GM21360 (cell line): ENCODE measurements around the gene CAPN12.
"Not testable (repeated sequence)": the region's sequence is repeated elsewhere in the genome, so short reads cannot be mapped to it uniquely, and the experiment has no call there.

ENCODE experiments used
- ATAC-seq: cut with Tn5 transposase; IDR thresholded peaks from one replicate; pipeline ENCODE4 v1.9.1; 2021; ENCODE audit warnings: mild to moderate bottlenecking, moderate library complexity; ENCODE audit not compliant: unreplicated experiment

CAPN12 gene

GRCh38 chr19:38744298-38744681 lies at the start of gene CAPN12:
Gene CAPN12, minus strand, starts transcription at chr19:38744474. Its CDS starts 309 bp downstream, at chr19:38744165.
- ATAC-seq, result no peak

DNA sequence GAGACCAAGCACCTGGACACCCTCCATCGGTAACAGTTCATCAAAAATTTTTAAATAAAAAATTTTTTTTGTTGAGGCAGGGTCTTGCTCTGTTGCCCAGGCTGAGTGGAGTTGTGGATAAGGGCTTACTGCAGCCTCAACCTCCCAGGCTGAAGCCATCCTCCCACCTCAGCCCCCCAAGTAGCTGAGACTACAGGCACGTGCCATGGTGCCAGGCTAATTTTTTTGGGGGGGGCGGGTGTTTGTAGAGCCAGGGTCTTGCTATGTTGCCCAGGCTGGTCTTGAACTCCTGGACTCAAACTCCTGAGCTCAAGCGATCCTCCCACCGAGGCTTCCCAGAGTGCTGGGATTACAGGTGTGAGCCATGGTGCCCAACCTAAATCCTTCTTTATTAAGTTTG lies 49.4 kb upstream of the CAPN12 start:
- ATAC-seq, result no peak

DNA sequence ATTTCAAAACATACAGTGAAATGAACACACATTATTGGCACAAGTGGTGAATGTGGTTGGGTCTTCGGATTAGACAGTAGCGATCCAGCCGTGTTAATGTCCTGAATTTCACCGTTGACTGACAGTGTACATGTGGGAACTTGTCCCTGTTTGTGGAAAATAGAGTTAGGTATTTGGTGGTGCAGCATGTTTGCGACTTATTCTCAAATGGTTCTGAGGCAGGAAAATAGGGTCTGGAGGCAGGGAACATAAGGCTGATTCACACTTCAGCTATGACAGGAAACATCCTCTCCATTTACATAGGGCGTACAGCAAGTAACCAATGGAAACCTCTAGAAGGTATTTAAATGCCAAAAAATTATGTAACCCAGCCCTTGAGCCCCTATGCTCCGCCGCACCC lies 48.9 kb upstream of the CAPN12 start:
- no peak for ATAC-seq

GRCh38 chr19:38792250-38793111 lies 48.2 kb upstream of the CAPN12 start:
- no peak for ATAC-seq

- ATAC-seq, result not testable (repeated sequence)
These were observed 47.3 kb upstream of the CAPN12 start for GRCh38 chr19:38791451-38792064.

DNA sequence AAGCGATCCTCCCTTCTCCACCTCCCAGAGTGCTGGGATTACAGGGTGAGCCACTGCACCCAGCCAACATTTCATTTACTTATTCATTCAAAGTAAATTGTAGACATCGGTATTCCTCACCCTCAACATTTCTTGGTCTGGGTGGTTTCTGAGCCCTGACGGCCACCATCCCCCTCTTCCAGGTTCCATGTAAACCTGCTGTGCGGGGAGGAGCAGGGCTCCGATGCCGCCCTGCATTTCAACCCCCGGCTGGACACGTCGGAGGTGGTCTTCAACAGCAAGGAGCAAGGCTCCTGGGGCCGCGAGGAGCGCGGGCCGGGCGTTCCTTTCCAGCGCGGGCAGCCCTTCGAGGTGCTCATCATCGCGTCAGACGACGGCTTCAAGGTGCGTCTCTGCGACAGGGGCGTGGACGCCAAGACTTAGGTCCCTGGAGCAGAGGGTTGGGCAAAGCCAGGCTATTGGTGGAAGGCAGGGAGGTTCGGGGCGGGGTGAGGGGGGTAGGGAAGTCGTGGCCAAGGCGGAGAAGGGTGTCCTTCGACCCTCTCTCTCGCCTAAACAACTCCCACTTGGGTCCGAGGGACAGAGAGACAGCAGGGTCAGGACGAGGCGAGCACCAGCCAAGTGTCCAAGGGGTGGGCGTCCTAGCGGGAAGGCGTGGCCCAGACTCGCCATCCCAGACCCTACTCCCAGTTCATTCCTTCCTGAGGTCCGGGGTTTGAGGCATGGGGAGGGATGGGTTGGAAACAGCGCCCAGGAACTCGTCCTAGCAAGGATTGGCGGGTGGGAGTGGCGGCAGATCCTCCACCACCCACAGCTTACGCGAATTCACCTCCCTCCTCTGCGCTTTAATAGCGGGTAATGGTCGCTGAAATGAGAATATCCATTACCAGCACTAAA lies 46.5 kb upstream of the CAPN12 start:
- not testable (repeated sequence) for ATAC-seq

DNA sequence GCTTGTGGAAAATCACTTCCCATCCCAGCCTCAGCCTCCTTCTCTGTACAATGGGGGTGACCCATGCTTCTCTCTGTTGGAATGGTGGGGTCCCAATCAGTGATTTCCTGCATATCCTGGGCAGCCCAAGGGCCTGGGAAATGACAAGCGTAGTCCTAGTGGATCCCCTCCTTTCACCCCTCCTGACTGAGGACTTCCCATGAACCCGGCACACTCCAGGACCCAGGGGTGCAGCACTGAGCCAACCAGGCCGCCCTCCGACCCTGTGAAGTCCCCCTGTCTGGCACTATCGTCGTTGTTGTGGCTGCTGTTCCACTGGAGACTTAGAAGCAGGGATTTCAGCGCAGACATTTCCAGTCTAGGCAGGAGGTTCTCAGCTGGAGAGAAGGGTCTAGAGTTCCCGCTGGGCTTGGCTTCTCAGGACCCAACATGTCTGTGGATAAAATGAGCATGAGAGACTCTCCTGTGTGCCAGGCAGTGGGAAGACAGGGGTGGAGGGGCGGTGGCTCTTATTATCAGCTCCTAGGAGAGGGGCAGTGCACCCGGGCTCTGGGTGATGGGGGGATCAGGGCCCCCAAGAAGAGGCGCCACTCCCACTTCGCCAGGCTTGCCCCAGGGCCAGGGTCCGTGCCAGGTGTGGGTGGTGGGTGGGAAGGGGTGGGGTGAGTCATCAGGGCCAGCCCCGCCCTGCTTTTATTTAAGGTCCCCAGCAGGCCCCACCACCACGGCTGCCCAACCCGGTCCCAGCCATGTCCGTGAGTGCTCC lies 44.4 kb upstream of the CAPN12 start, which contains the start of gene LGALS7B:
TSS of gene LGALS7B (plus strand) at position 723 of the 766 bp plus-strand sequence. CDS start at position 750, 27 bp downstream.
- ATAC-seq, result no peak

- ATAC-seq, result no peak
These were observed 42.4 kb upstream of the CAPN12 start for GRCh38 chr19:38786572-38787265.

- not testable (repeated sequence) for ATAC-seq
These were observed 41.8 kb upstream of the CAPN12 start for GRCh38 chr19:38786061-38786460.

GRCh38 chr19:38785187-38785699 lies 41.0 kb upstream of the CAPN12 start:
- no peak for ATAC-seq

DNA sequence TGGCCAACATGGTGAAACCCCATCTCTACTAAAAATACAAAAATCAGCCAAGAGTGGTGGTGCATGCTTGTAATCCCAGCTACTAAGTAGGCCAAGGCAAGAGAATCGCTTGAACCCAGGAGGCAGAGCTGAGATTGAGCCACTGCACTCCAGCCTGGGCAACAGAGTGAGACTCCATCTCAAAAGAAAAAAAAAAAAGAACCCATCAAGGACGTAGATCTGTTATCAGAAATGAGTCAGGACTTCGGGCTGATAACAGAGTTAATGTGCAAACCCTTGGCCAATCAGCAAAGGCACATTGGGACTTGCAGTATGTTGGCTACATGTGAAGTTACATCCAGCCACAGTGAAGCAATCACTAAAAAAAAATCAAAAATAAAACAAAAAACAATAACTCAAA lies 40.0 kb upstream of the CAPN12 start:
- ATAC-seq, result no peak

- ATAC-seq, result not testable (repeated sequence)
These were observed 37.9 kb upstream of the CAPN12 start for GRCh38 chr19:38782212-38782611.

- no peak for ATAC-seq
These were observed 36.8 kb upstream of the CAPN12 start for GRCh38 chr19:38781058-38781457.

GRCh38 chr19:38780443-38780842 lies 36.2 kb upstream of the CAPN12 start:
- ATAC-seq, result no peak

GRCh38 chr19:38778733-38779132 lies 34.5 kb upstream of the CAPN12 start:
- ATAC-seq, result no peak

DNA sequence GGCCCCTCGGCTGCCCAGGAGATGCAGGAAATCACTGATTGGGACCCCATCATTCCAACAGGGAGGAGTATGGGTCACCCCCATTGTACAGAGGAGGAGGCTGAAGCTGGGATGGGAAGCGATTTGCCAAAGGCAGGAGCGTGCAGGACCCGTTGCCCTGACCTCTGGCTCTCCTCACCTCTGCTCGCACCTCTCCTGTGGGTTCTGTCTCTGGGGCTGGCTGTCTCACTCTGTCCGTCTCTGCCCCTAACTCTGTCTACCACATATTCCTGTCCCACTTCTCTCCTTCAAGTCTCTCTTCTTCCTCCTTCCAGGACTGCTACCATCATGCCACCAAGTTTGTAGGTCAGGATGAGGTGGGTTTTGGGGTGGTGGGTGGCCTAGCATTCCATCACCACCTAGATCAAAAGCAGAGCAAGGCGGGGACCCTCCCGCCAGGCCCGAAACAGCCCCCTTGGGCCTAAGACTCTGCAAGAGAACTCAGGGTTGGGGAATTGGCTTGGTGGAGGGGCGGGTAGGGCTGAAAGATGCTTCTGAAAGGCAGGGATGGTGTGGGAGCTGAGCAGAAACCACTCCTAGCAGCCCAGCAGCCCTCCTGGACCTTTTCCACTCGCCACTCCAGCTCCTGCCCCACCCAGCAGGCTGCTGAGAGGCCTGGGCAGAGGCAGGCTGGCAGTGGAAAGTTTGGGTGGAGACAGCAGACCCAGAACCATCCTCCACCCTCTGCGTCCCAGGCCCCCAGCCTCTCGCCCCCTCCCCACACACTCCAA lies 30.1 kb upstream of the CAPN12 start:
- no peak for ATAC-seq

- no peak for ATAC-seq
These were observed 29.3 kb upstream of the CAPN12 start, which contains the start of gene LGALS7 for GRCh38 chr19:38773469-38774177. Gene LGALS7, minus strand, starts transcription at chr19:38773517. Its CDS starts 25 bp downstream, at chr19:38773492.

DNA sequence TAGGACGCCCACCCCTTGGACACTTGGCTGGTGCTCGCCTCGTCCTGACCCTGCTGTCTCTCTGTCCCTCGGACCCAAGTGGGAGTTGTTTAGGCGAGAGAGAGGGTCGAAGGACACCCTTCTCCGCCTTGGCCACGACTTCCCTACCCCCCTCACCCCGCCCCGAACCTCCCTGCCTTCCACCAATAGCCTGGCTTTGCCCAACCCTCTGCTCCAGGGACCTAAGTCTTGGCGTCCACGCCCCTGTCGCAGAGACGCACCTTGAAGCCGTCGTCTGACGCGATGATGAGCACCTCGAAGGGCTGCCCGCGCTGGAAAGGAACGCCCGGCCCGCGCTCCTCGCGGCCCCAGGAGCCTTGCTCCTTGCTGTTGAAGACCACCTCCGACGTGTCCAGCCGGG lies 27.3 kb upstream of the CAPN12 start:
- not testable (repeated sequence) for ATAC-seq
